A549 (cell line): ENCODE measurements around the gene SIAH2.

Source experiments
- CBX2 ChIP-seq: fragments of 200-600 bp; sonication (generic); IDR thresholded peaks from 2 replicates; pipeline ENCODE4 v1.6.1; 2016; ENCODE audit warnings: low read depth, mild to moderate bottlenecking, borderline replicate concordance
- CHD2 ChIP-seq: fragments of 150-350 bp; IDR thresholded peaks from 2 replicates; pipeline ENCODE4 v1.6.1; 2014; ENCODE audit warnings: low read length; ENCODE audit not compliant: partially characterized antibody
- CTCF ChIP-seq: fragments of >200 bp; sonication (Bioruptor Twin); formaldehyde crosslinking; IDR thresholded peaks from 3 replicates; pipeline ENCODE4 v1.5.1; 2016
- MAX ChIP-seq: IDR thresholded peaks from 2 replicates; pipeline ENCODE4 v1.6.1; 2012
- POLR2A ChIP-seq: IDR thresholded peaks from 2 replicates; pipeline ENCODE4 v1.6.1; 2012; ENCODE audit warnings: mild to moderate bottlenecking, low read length
- RCOR1 ChIP-seq: fragments of 150-350 bp; IDR thresholded peaks from 2 replicates; pipeline ENCODE4 v1.6.1; 2014; ENCODE audit warnings: antibody characterized with exemption, low read length, low read depth
- REST ChIP-seq: fragments of 200-600 bp; sonication (generic); IDR thresholded peaks from 2 replicates; pipeline ENCODE4 v1.6.1; 2016; ENCODE audit warnings: antibody characterized with exemption, mild to moderate bottlenecking, moderate library complexity
- RFX5 ChIP-seq: fragments of 450-650 bp; IDR thresholded peaks from 2 replicates; pipeline ENCODE4 v1.7.1; 2014; ENCODE audit warnings: antibody characterized with exemption, mild to moderate bottlenecking, moderate library complexity
- SMC3 ChIP-seq: fragments of >200 bp; sonication (Bioruptor Twin); formaldehyde crosslinking; IDR thresholded peaks from 3 replicates; pipeline ENCODE4 v1.6.1; 2018; ENCODE audit warnings: inconsistent platforms

DNA sequence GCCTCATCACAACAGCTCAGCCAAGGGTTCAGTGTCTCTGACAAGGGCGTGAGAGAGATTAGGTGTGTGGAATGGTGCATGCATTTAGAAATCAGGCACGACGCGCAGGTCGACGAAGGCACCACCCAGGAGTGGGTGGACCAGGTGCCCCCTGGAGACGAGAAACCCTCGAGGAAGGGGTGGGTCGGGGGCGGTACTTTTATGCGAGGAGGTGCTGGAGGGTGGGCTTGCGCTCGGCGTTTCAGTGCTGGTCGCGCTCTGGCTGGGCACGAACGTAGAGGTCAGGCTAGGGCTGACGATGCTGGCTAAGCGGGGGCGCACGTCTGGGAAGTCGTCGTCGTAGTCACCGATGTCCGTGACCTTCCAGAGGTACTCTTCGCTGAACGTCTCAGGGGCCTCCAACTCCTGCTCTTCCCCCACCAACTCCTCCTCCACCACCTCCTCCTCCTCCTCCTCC lies 59.6 kb downstream of the SIAH2 start:
- no peak for TF ChIP-seq SMC3
- no peak for TF ChIP-seq CTCF
- TF ChIP-seq CBX2, result no peak
- no peak for TF ChIP-seq RCOR1
- no peak; the same call in 1 of the 2 replicates for TF ChIP-seq MAX
- no peak for TF ChIP-seq REST
- no peak for TF ChIP-seq CHD2
- TF ChIP-seq RFX5, result no peak
- peak; percentile 29; the same call in 1 of the 2 replicates for TF ChIP-seq POLR2A
